Activated naive CD4-positive, alpha-beta T cell treated with Interleukin-2 at 50 U/mL for 16 hours (primary cell): ENCODE measurements around the gene SULT1C3.

Experiments used
- DNase-seq: peaks from one replicate; pipeline ENCODE4 v3.0.0-alpha.2; 2020

The SULT1C3 gene

DNA sequence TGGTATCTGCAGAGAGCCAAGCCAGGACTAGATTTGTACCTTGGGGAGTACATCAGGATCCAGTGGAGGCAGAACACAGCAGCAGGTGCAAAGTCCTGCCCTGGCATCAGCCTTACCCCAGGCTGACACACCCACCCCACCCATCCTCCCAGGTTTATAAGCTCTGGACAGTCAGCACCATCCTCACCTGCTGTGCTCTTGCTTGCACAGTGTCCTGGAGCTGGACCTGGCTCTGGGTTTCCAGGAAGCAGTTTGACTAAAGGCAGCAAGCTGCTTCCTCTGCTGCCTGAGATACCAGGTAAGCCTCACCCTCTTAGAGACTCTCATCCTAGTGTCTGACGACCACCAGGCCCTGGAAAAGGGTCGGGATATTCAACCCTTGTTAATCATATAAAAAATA lies at the start of gene SULT1C3:
Gene SULT1C3, plus strand, starts transcription at position 183 of the 400 bp plus-strand sequence. CDS start 7,227 bp downstream, outside the sequence.
- DNase-seq, result no peak

DNA sequence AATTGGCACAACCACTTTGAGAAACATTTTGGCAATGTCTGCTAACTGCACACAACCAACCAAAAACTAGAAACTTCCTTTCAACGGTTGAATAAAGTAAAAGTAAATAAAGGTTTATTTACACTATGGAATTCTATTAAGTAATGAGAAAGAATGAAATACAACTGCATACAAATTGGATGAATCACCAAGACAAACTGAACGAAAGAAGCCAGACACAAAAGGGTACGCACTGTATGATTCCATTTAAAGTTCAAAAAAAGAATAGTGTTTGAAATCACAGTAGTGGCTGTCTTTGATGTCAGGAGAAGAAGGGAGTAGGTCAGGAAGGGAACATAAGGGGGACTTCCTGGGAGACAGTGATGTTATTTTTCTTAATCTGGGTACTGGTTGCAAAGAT lies 46.5 kb upstream of the SULT1C3 start:
- DNase-seq, result no peak

DNA sequence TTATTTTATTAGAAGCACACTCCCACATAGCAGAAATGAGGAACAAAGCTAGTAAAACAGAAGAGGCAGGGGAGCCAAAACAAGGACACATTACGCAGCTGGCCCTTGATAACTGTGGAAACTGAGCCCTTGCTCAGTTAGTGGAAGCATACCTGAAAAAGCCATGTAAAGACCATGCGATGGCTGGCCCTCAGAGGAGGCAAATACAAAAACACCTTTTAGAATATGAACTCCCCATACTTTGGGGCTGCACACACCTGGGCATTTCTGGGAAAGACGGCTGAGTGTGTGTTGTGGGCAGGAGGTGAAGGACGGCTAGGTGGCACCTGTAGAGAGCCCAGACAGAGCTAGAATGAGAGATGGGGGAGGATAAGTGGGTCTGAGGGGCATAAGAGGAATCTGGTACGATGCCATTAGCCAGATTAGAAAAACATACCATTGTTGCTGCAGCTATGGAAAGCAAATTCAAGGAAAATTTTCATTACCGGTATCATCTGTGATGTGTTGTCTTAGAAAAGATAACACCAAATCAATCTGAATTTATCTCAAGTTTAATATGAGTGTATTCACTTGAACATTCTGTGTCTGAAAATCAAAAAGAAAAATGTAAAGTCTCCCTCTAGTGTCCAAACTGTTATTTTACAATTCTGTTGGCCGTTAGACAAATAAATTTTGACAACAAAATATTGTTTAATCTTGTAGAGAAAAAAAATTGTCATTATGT lies 45.2 kb upstream of the SULT1C3 start:
- no peak for DNase-seq

GRCh38 chr2:108195133-108195439 lies 44.7 kb upstream of the SULT1C3 start:
- DNase-seq, result no peak

GRCh38 chr2:108199726-108200125 lies 40.0 kb upstream of the SULT1C3 start:
- no peak for DNase-seq

DNA sequence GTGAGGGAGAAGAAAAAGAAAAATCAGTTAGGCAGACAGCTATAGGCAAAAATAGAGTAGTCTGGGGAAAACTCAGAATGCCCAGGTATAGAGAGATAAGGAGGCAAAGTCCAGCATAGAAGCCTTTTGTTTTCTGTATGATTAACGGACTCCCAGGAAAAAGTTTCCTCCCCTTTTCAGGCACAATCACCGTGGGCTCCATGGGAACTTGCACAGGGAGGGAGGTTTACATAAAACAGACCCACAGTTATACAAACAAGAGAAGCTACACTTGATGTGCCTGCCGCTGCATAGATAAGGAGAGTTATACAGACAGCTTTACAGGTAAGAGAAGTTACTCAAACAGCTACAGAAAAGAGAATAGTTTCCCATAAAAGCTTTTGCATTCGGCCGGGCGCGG lies 39.2 kb upstream of the SULT1C3 start:
- DNase-seq, result no peak

- DNase-seq, result no peak
Observed at GRCh38 chr2:108212671-108213070, 27.1 kb upstream of the SULT1C3 start.

DNA sequence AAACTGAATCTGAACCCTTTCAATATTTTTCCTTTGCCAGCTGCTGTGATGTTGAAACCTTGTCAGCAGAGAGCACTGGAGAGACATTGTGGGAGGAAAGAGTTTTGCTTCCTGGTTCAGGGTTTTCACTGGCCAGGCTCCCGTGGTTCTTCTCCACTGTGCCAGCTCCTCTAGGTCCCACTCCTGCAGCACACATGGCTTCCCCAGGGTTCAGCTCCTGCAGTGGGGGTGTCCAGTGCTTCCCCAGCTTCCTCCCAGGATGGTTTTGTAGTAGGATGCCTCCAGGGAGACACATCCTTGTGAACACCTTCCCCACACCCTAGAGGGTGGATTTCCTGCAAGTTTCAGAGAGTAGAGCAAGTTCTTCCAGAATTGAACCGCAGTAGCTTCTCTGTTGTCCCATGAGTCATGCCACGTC lies 24.0 kb upstream of the SULT1C3 start:
- DNase-seq, result no peak

- DNase-seq, result no peak
Observed at GRCh38 chr2:108217211-108217610, 22.6 kb upstream of the SULT1C3 start.

DNA sequence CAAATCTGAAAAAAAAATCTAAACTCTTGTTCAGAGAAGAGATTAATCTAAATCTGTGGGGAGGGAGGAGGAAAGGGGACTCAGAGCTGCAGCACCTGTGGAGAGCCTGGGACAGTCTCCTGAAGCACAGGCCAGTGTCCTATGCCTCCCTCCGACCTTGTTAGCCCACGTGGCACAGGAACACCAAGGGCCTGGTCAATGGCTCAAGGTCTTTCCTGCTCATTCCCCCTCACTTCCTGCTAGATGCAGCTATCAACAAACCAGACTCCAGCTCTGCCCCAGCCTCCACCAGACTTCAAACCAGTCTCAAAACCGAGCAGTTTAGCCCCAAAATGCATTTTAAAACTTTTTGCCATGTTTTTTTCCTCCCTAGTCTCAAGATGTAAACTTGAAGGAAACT lies 20.1 kb upstream of the SULT1C3 start:
- DNase-seq, result no peak

DNA sequence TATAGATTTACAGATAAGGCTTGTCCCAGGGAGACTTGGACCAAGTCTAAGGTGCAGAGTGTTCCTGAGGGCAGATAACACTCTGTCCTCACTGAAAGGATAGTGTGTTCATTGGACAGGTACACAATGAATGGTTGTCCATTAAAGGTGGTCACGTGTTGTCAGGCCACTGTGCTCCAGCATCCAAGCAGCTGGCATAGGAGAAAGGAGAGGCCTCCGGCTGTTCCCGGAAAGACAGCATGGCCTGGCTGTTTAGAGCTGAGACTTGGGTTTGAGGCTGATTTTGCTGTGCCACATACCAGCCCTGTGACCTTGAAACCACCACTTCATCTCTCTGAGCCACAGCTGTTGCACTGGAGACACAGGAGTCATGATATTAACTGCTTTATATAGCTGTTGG lies 19.6 kb upstream of the SULT1C3 start:
- no peak for DNase-seq

- no peak for DNase-seq
Observed at GRCh38 chr2:108220942-108221541, 18.7 kb upstream of the SULT1C3 start.

GRCh38 chr2:108222261-108222660 lies 17.5 kb upstream of the SULT1C3 start:
- no peak for DNase-seq

DNA sequence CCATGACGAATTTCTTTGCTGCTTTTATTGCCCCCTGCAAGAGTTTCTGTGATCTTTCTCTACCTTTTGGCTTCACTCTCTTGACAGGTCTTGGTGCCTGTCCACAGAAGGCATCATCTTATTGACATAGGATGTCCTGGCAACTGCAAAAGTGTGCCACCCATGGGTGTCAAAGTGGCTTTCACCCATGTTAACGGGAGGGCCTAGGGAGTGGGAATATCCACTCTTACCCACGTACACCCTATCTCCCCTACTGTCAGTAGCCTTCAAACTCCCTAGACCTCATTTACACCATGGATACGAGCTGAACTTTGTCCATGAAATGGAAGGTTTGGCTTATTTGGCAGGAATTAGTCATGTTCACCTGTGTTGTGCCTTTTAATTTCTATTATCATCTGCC lies 16.2 kb upstream of the SULT1C3 start:
- DNase-seq, result no peak

- no peak for DNase-seq
Observed at GRCh38 chr2:108224022-108224421, 15.7 kb upstream of the SULT1C3 start.

- no peak for DNase-seq
Observed at GRCh38 chr2:108226564-108226963, 13.2 kb upstream of the SULT1C3 start.

DNA sequence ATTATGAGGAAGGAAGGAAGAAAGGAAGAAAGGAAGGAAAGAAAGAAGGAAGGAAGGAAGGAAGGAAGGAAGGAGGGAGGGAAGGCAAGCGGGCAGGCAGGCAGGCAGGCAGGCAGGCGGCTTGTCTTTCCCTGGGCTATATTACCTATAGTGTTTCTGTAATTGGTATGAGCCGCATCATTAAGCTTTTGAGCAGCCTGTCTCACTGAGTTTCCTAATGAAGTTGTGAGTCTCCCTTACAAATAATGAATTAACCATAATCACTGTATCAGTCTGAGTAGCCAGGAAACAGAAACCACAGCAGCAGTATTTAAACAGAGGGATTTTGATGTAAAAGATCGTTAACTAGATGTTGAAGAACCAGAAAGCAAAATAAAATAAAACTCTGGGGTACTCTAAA lies 11.8 kb upstream of the SULT1C3 start:
- DNase-seq, result no peak

GRCh38 chr2:108228537-108228936 lies 11.2 kb upstream of the SULT1C3 start:
- no peak for DNase-seq

DNA sequence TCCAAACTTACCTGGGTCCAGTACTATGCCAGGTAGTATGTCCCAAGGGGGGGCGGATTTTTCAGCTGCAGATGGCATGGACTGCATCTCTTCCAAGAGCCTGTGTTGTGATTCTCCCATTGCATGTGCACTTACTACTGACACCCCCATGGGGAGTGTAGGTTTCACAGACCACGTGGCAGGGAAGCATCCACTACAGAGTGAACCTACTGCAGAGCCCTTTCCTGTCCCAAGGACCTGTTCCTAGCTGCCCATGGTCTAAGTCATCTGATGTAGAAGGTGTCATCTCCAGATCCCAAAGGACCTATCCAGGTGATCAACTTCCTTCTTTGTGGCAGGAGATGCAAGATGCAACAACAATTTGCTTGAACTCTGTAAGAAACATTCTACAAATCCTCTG lies 9.9 kb upstream of the SULT1C3 start:
- no peak for DNase-seq

- DNase-seq, result no peak
Observed at GRCh38 chr2:108235577-108235976, 4.2 kb upstream of the SULT1C3 start.

DNA sequence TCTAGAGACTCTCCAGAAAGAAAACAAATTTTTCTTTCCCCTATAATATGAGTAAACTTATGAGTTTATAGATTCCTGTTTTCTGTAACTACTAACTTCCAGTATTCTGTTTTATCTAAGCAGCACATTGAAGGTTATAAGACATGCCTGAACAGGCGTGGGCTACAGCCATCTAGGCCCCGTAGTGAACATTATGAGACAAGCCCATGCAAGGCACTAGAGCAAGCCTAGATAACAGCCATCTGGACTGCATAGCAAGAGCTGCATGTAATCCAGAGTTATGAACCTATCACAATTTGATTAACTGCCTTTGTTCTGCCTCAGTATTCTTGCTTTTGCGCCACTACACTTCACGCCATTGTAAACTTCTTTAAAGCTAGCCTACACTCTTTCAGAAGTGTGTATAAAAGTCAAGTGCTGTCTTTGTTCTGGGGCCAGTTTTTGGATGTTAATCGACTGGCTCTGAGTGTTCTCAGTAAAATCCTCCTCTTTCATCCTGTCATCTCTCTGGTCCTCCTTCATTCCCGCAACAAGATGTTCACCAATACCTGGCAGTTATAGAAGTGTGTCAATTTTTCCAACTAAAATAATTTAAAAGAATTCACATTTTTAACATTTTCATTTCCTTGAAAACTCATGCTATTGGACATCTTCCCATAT lies 3.0 kb upstream of the SULT1C3 start:
- DNase-seq, result no peak

DNA sequence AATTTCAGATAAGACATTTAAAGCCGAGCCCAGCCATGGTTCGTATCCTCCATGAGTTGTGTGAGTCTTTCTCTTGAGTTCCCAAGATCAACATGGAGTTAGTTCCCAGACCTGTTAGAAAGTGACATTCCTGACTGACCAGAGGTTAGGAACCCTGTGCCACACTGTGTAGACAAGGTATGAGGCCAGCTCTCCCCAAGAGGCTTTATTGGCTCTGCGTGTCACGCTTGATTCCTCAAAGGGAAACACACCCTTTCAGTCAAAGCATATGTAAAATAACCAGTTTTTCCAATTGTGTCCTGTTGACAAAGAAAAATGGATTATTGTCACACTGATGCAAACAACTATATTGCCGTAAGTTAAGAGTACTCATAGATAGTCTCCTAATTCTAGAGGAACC lies 1.2 kb downstream of the SULT1C3 start:
- no peak for DNase-seq

- no peak for DNase-seq
Observed at GRCh38 chr2:108243566-108243965, 3.8 kb downstream of the SULT1C3 start.

DNA sequence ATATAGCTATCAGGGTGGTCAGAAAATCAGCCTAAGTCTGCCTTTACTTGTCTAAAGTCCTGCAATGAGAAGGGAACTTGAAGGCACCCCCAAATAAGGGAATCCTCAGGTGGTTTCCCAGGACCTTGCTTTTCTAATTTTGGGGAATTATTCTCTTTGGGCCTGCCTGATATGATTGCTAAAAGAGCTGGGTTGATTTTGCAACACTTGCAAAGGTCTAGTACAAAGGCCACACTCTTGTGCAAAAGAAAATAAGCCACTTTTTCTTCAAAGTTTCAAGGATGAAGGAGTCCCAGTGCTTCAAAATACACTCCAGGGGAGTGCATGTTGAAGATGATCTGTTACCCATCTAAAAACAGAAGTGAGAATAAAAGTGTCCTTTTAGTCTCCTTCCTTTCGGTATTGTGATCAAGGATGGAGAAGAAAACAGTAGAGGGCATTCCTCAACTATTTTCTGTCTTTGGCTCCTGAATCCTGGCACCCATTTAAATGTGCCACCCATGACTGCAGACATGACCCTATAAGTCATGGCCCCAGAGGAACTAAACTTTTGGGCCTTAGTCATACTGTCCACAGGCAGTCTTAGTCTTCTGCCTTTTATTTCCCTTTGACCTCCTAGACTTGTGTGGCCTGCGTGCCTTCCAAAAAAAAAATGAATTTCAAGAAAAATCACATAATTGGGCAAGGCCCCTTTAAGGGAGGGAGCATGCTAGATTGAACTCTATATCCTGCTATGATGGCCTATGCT lies 5.1 kb downstream of the SULT1C3 start:
- no peak for DNase-seq
